Esophagus muscularis mucosa (tissue), 4 donors: ENCODE results near the gene WNT10A.

Experiments used
- EP300 ChIP-seq: sonication (generic); formaldehyde crosslinking; IDR thresholded peaks from one replicate; pipeline ENCODE4 v1.6.1; 2017; ENCODE audit warnings: antibody characterized with exemption
- POLR2A ChIP-seq: fragments of 450-650 bp; IDR thresholded peaks from one replicate; pipeline ENCODE4 v1.6.1; 2017; ENCODE audit warnings: antibody characterized with exemption, moderate library complexity, mild to moderate bottlenecking, low read depth
- POLR2AphosphoS5 ChIP-seq, 2 donors: sonication (generic); formaldehyde crosslinking; IDR thresholded peaks; one replicate each; pipeline ENCODE4 v1.6.1; 2017; ENCODE audit warnings: antibody characterized with exemption in 2 of 2
- TF ChIP-seq, protein P1 (sequence below), 3 experiments: fragments of 200-600 bp in 2 of 3; fragments of 450-650 bp in 1 of 3; sonication (generic) in 2 of 3; IDR thresholded peaks; one replicate each; pipeline ENCODE4 v1.5.1; 2017 to 2019; ENCODE audit warnings: antibody characterized with exemption in 3 of 3, mild to moderate bottlenecking in 2 of 3, moderate library complexity in 1 of 3

DNA sequence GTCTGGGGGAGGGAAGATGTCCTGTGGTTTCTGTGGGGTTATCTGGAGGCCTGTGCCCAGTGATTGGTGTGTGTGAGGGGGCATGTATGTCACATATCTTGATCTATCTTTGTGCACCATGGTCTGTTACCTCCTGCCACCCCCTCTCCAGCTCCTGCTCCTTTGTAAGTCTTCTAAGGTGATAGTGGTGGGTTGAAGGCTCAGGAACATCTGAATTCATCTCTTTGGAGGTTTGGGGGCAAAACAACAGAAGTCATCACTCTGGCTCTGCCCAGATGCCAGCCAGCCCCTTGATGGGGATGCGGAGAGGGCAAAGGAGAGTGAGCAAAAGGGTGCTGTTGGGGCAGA, 23.8 kb upstream of the WNT10A start:
- TF ChIP-seq POLR2A (no peak), POLR2AphosphoS5 (IDR thresholded peaks at IDR 0.05) (no peak), EP300 (no peak)
- TF ChIP-seq, protein P1, sequence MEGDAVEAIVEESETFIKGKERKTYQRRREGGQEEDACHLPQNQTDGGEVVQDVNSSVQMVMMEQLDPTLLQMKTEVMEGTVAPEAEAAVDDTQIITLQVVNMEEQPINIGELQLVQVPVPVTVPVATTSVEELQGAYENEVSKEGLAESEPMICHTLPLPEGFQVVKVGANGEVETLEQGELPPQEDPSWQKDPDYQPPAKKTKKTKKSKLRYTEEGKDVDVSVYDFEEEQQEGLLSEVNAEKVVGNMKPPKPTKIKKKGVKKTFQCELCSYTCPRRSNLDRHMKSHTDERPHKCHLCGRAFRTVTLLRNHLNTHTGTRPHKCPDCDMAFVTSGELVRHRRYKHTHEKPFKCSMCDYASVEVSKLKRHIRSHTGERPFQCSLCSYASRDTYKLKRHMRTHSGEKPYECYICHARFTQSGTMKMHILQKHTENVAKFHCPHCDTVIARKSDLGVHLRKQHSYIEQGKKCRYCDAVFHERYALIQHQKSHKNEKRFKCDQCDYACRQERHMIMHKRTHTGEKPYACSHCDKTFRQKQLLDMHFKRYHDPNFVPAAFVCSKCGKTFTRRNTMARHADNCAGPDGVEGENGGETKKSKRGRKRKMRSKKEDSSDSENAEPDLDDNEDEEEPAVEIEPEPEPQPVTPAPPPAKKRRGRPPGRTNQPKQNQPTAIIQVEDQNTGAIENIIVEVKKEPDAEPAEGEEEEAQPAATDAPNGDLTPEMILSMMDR (IDR thresholded peaks at IDR 0.05), result no peak
